GM12878 (cell line): Measurements from ENCODE around the gene SLC25A41. TPM values are rescaled to one million over a fixed set of nuclear protein-coding genes. Genes with fewer than 3 reads are reported as not detected.

ENCODE experiments used
- ATAC-seq: fragments of 200-7000 bp; cut with Tn5 transposase; 3 replicates; pipeline ENCODE4 v1.9.1; 2020; ENCODE audit warnings: mild to moderate bottlenecking, moderate library complexity
- BruUV-seq: library from RNA; stranded (reverse); fragments of 400-500 nt; replicated peaks from 2 replicates; lab custom pipeline; 2021; lab: Mats Ljungman, UMichigan
- CTCF ChIA-PET: fragments of 300-600 bp; sonication (Branson Sonifier 250); formaldehyde crosslinking; extraction: SDS; loops from one replicate; lab custom pipeline; 2021; ENCODE audit warnings: inconsistent platforms; lab: Yijun Ruan, JAX
- POLR2A ChIA-PET: fragments of 350-600 bp; formaldehyde crosslinking; extraction: SDS; loops from one replicate; lab custom pipeline; 2021; ENCODE audit warnings: inconsistent platforms; lab: Charles Lee
- RAD21 ChIA-PET: fragments of 300-600 bp; sonication (Branson Sonifier 250); formaldehyde crosslinking; loops from one replicate; lab custom pipeline; 2023; ENCODE audit warnings: antibody characterized with exemption; ENCODE audit not compliant: unreplicated experiment; lab: Charles Lee
- SMC1A ChIA-PET: fragments of 300-600 bp; sonication (Branson Sonifier 250); formaldehyde crosslinking; loops from one replicate; lab custom pipeline; 2023; ENCODE audit not compliant: unreplicated experiment, uncharacterized antibody; lab: Charles Lee
- DNase-seq: peaks from one replicate; pipeline ENCODE4 v3.0.0-alpha.2; 2011; ENCODE audit warnings: low read depth, low spot score
- FAIRE-seq: peaks from 3 replicates; lab custom pipeline; 2011; peaks lifted over from hg19 to GRCh38; lab: Jason Lieb, UNC
- H2AFZ ChIP-seq: 2 replicates; pipeline ENCODE4 v1.6.0; 2011; ENCODE audit warnings: low read depth, low read length, control low read depth; ENCODE audit not compliant: control insufficient read depth
- H3K27ac ChIP-seq: 2 replicates; pipeline ENCODE4 v1.5.1; 2011; ENCODE audit warnings: control low read depth; ENCODE audit not compliant: control insufficient read depth, insufficient read depth
- H3K27me3 ChIP-seq, 2 experiments: replicated peaks in 1 of 2; 2 replicates each; pipeline versions ENCODE4 v1.6.0 to v1.6.1; 2011; ENCODE audit warnings: low read length in 1 of 2; ENCODE audit not compliant: control insufficient read depth in 2 of 2, insufficient read depth in 2 of 2
- H3K36me3 ChIP-seq, 2 experiments: 2 replicates each; pipeline ENCODE4 v1.5.1; 2011; ENCODE audit warnings: low read length in 1 of 2; ENCODE audit not compliant: control insufficient read depth in 2 of 2, insufficient read depth in 2 of 2
- H3K4me1 ChIP-seq: 2 replicates; pipeline ENCODE4 v1.6.1; 2011; ENCODE audit warnings: mild to moderate bottlenecking, low read length, moderate library complexity, mixed read lengths; ENCODE audit not compliant: control insufficient read depth, insufficient read depth
- H3K4me2 ChIP-seq: 2 replicates; pipeline ENCODE4 v1.6.0; 2011; ENCODE audit warnings: control low read depth; ENCODE audit not compliant: control insufficient read depth, insufficient read depth
- H3K4me3 ChIP-seq: fragments of 200-600 bp; sonication (generic); 2 replicates; pipeline ENCODE4 v1.5.1; 2016
- H3K79me2 ChIP-seq: 2 replicates; pipeline ENCODE4 v1.6.0; 2011; ENCODE audit warnings: low read length; ENCODE audit not compliant: control insufficient read depth, insufficient read depth
- H3K9ac ChIP-seq: 2 replicates; pipeline ENCODE4 v1.8.0; 2011; ENCODE audit warnings: low read length, control low read depth, mixed read lengths; ENCODE audit not compliant: control insufficient read depth, insufficient read depth
- H3K9me3 ChIP-seq: replicated peaks from 3 replicates; pipeline ENCODE4 v1.5.1; 2011; ENCODE audit warnings: mild to moderate bottlenecking, low read length; ENCODE audit not compliant: control insufficient read depth, insufficient read depth
- H4K20me1 ChIP-seq: 2 replicates; pipeline ENCODE4 v1.6.0; 2011; ENCODE audit not compliant: control insufficient read depth, insufficient read depth
- BCL3 ChIP-seq: IDR thresholded peaks from 2 replicates; pipeline ENCODE4 v1.6.1; 2011; ENCODE audit warnings: borderline replicate concordance, low read depth, mild to moderate bottlenecking, moderate library complexity, low read length; ENCODE audit not compliant: insufficient read depth, poor library complexity, severe bottlenecking
- ELK1 ChIP-seq: IDR thresholded peaks from 2 replicates; pipeline ENCODE4 v1.6.1; 2012; ENCODE audit warnings: low read depth, low read length, improper control_type of control experiment
- POLR2A ChIP-seq: IDR thresholded peaks from 2 replicates; pipeline ENCODE4 v1.6.1; 2011; ENCODE audit warnings: low read depth, mild to moderate bottlenecking, low read length
- SIX5 ChIP-seq: IDR thresholded peaks from 2 replicates; pipeline ENCODE4 v1.6.1; 2011; ENCODE audit warnings: mild to moderate bottlenecking, low read depth, low read length, moderate library complexity; ENCODE audit not compliant: severe bottlenecking
- WGBS: methylation state at CpG from one replicate; pipeline ENCODE4 v1.1.6; 2016; ENCODE audit warnings: low lambda C conversion rate; ENCODE audit not compliant: insufficient replicate concordance, insufficient coverage; ENCODE audit errors: missing lambda C conversion rate; 5-methylcytosine and 5-hydroxymethylcytosine counted together
- in situ Hi-C: fragments of 300-500 bp; cut with MboI; formaldehyde crosslinking; loops from 9 replicates; pipeline ENCODE4 v1.14.3; 2018; ENCODE audit warnings: mixed read lengths
- intact Hi-C: fragments of 100-400 bp; cut with micrococcal nuclease; formaldehyde crosslinking; loops from one replicate; pipeline ENCODE4 v1.14.2; 2022; ENCODE audit not compliant: unreplicated experiment
- polyA plus RNA-seq, 11 experiments: library from polyadenylated mRNA; depleted of rRNA in 4 of 11; unstranded in 6 of 11; stranded (reverse) in 5 of 11; fragments of >200 nt; fragmentation: Nextera tagmentation in 4 of 11; fragmentation: Illumina TruSeq in 1 of 11; extraction: Ambion mirVana in 4 of 11; extraction: Trizol in 1 of 11; gene quantifications; 1 replicate in 1 of 11; 2 replicates in 10 of 11; pipeline versions ENCODE4 v1.2.1 to v1.2.3, GENCODE V29; 2011 to 2016; ENCODE audit warnings: inconsistent platforms in 2 of 11, missing spikeins in 2 of 11, low read depth in 1 of 11
- total RNA-seq, 4 experiments: library from RNA; depleted of rRNA in 3 of 4; stranded (reverse); fragments of >200 nt in 3 of 4; fragmentation: Illumina TruSeq in 1 of 4; extraction: Trizol in 1 of 4; gene quantifications; 2 replicates each; pipeline versions ENCODE4 v1.2.1 to v1.2.3, GENCODE V29; 2013 to 2021
- TF ChIP-seq, protein P1 (sequence below): fragments of 150-350 bp; IDR thresholded peaks from 2 replicates; pipeline ENCODE4 v1.6.1; 2016; ENCODE audit warnings: low read depth, low read length
- TF ChIP-seq, protein P2 (sequence below): IDR thresholded peaks from 2 replicates; pipeline ENCODE4 v1.6.1; 2011; ENCODE audit warnings: low read depth, mild to moderate bottlenecking, low read length, moderate library complexity, borderline replicate concordance; ENCODE audit errors: extremely low read depth

The SLC25A41 gene
- total and polyA plus RNA-seq, 10 of the 15 experiments (the other 5 are each of a cell fraction or from before 2014, with no cell fraction given) = 0.23 to 1.2 (median 0.43) TPM; not detected in 2

- no TSS peak for BruUV-seq
- POLR2A ChIA-PET = no interaction called here
- SMC1A ChIA-PET = no interaction called here
Measured at GRCh38 chr19:6416658-6417405, 16.7 kb downstream of the SLC25A41 start.

GRCh38 chr19:6415591-6416190 lies 17.9 kb downstream of the SLC25A41 start:
- H4K20me1 ChIP-seq = peaks cover 8% of the 10 kb centered on the region; the same call in 1 of the 2 replicates
- H3K9me3 ChIP-seq = no peaks in the 10 kb centered on the region
- no peaks in the 10 kb centered on the region for H3K27me3 ChIP-seq
- no peak overlapping the region for H2AFZ ChIP-seq
- CTCF ChIA-PET = no interaction called here
- no TSS peak for BruUV-seq
- ATAC-seq = no peak
- SMC1A ChIA-PET = no interaction called here
- FAIRE-seq = no peak
- H3K36me3 ChIP-seq = peaks cover 27 to 52% of the 10 kb centered on the region in 2 experiments
- no peak overlapping the region for H3K4me3 ChIP-seq
- no peak overlapping the region for H3K27ac ChIP-seq
- no peak overlapping the region for H3K9ac ChIP-seq
- RAD21 ChIA-PET = no interaction called here
- intact Hi-C loops = no loop called here
- in situ Hi-C loops = no loop called here
- no peak overlapping the region for H3K4me2 ChIP-seq
- peaks cover 11% of the 10 kb centered on the region for H3K79me2 ChIP-seq
- DNase-seq = no peak
- H3K4me1 ChIP-seq = no peaks in the 10 kb centered on the region
- TF ChIP-seq SIX5 = no peak
- TF ChIP-seq ELK1 = no peak
- peak; percentile 41; the same call in 1 of the 2 replicates for TF ChIP-seq POLR2A
- TF ChIP-seq, protein P1, sequence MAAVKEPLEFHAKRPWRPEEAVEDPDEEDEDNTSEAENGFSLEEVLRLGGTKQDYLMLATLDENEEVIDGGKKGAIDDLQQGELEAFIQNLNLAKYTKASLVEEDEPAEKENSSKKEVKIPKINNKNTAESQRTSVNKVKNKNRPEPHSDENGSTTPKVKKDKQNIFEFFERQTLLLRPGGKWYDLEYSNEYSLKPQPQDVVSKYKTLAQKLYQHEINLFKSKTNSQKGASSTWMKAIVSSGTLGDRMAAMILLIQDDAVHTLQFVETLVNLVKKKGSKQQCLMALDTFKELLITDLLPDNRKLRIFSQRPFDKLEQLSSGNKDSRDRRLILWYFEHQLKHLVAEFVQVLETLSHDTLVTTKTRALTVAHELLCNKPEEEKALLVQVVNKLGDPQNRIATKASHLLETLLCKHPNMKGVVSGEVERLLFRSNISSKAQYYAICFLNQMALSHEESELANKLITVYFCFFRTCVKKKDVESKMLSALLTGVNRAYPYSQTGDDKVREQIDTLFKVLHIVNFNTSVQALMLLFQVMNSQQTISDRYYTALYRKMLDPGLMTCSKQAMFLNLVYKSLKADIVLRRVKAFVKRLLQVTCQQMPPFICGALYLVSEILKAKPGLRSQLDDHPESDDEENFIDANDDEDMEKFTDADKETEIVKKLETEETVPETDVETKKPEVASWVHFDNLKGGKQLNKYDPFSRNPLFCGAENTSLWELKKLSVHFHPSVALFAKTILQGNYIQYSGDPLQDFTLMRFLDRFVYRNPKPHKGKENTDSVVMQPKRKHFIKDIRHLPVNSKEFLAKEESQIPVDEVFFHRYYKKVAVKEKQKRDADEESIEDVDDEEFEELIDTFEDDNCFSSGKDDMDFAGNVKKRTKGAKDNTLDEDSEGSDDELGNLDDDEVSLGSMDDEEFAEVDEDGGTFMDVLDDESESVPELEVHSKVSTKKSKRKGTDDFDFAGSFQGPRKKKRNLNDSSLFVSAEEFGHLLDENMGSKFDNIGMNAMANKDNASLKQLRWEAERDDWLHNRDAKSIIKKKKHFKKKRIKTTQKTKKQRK = no peak
- TF ChIP-seq BCL3 = no peak
- 98% methylated on average over 30 of the region's 32 CpGs for WGBS
- POLR2A ChIA-PET = no interaction called here

More at GRCh38 chr19:6416658-6417405, 16.7 kb downstream of the SLC25A41 start:
- H3K27me3 ChIP-seq = no peaks in the 10 kb centered on the region
- in situ Hi-C loops = no loop called here
- no peaks in the 10 kb centered on the region for H3K4me1 ChIP-seq
- H3K27ac ChIP-seq = no peak overlapping the region
- ATAC-seq = no peak
- H3K79me2 ChIP-seq = peaks cover 22% of the 10 kb centered on the region
- intact Hi-C loops = no loop called here
- TF ChIP-seq, protein P2, sequence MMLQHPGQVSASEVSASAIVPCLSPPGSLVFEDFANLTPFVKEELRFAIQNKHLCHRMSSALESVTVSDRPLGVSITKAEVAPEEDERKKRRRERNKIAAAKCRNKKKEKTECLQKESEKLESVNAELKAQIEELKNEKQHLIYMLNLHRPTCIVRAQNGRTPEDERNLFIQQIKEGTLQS = no peak
- TF ChIP-seq POLR2A = peak; percentile 43; the same call in 1 of the 2 replicates
- H2AFZ ChIP-seq = no peak overlapping the region
- H4K20me1 ChIP-seq = peaks cover 12% of the 10 kb centered on the region
- H3K9me3 ChIP-seq = no peaks in the 10 kb centered on the region
- 94% methylated on average over 29 of the region's 29 CpGs for WGBS
- no peak for FAIRE-seq
- no peak overlapping the region for H3K4me2 ChIP-seq
- ChIA-PET CTCF (no interaction called here), RAD21 (no interaction called here)
- H3K36me3 ChIP-seq = peaks cover 27 to 62% of the 10 kb centered on the region in 2 experiments
- H3K9ac ChIP-seq = no peak overlapping the region
- no peak for DNase-seq
- H3K4me3 ChIP-seq = no peak overlapping the region
